HG02981 (cell line): ENCODE results near the gene AUTS2.
"Not testable (repeated sequence)": the region's sequence is repeated elsewhere in the genome, so short reads cannot be mapped to it uniquely, and the experiment has no call there.

Experiments used
- ATAC-seq: cut with Tn5 transposase; IDR thresholded peaks from one replicate; pipeline ENCODE4 v1.9.1; 2021; ENCODE audit warnings: mild to moderate bottlenecking, moderate library complexity; ENCODE audit not compliant: unreplicated experiment

Gene AUTS2

GRCh38 chr7:70729553-70730157 lies 1131.4 kb downstream of the AUTS2 start:
- ATAC-seq = not testable (repeated sequence)

DNA sequence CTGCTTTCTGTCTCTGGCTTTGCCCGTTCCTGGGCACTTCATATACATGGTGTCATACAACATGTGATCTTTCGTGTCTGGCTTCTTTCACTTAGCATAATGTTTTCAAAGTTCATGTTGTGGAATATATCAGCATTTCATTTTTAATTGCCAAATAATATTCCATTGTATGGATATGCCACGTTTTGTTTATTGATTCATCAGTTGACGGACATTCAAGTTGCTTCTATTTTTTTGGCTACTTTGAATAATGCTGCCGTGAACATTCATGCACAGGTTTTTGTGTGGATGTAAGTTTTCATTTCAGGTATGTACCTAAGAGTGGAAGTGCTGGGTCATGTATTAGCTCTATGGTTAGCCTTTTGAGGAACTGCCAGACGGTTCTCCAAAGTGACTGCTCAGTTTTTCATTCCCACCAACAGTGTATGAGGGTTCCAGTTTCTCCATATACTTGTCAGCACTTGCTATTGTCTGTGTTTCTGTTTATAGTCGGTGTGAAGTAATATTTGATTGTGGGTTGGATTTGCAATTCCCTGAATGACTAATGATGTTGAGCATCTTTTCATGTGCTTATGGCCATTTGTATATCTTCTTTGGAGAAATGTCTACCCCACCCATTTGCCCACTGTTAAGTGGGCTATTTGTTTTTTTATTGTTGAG lies 1132.3 kb downstream of the AUTS2 start:
- no peak for ATAC-seq

- ATAC-seq = no peak
Measured at GRCh38 chr7:70733090-70733489, 1134.8 kb downstream of the AUTS2 start.

GRCh38 chr7:70734411-70734810 lies 1136.1 kb downstream of the AUTS2 start:
- ATAC-seq = no peak

DNA sequence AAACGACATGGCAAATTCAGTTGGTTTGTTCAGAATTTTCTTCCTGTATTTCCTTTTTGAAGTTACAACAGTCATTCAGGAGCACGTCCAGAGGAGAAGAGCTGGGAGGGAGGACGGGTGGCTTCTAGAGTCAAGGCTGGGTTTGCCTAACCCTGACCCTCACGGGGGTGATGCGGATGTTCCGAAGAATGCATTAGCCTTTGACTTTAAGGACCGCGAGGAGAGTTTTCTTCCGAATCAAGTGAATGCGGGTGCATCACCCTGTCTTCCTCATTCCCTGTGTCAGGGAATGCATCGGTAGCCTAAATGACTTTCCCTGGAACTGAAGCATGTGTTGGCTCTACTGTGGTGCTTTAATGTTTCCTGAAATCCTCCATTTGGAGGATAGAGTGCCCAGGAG lies 1137.0 kb downstream of the AUTS2 start:
- no peak for ATAC-seq

DNA sequence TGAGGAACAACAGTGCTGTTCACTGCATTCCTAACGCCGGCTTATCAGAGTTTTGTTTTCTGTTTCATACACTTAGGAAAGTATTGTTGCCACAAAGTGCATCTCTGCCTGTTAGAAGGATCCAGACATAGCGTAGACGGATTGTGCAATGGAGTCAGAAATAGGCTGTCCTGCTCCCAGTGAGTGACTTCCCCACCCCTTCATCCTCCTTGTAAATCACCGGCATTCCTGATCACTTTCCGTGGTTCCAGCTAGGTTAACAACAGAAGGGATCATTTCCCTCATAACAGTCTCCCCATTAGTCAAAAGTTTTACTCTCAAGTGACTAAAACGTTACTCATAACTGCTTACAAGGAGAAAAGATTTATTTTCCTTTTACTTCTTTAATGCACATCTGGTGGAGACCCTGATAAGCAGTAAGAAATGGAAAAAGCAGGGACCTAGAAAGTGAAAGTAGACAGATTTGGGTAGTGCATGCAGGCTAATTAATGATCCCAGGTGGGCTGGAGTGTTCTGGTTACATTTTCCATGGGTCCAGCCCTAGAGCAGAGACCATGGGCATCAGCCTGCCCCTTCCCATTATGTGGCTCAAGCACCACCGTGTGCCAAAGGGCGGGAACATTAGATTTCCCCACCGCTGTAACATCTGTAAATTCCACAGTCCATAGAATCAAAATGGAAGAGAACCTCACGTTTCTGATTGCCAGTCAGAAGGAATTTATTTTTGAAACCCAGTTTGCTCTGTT lies 1138.6 kb downstream of the AUTS2 start:
- ATAC-seq = no peak

DNA sequence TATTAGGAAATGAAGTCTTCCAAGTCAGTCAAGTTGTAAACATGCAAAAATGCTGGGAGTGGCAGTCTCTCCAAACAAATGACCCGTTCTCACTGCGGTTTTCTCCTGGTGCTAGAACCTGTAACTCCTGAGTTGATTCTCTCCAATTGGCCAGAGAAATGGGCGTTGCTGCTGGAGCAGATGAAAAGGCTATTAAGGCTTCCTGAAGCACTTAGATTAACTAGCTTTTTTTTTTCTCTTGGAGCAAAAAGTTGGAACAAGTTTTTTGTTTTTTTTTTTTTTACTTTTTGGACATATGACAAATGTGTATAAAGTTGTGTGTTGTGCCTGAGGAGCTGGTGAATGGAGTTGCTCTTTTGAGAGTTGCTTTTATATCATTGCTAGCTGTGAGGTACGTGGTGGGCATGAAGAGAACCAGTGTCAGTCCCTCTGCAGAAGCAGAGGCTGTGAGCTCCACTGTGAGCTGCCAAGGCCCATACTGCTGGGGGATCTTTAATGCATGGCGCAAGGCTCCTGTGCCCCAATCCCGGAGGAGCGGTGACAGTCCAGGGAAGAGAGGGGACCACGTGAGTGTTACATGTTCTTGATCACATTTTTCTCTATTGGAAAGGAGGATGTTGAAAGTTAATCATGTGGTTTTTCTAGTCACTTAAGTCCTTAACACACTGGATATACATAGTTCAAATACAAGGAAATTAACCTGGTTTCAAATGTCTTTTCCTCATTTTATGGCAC lies 1140.0 kb downstream of the AUTS2 start:
- ATAC-seq = no peak

DNA sequence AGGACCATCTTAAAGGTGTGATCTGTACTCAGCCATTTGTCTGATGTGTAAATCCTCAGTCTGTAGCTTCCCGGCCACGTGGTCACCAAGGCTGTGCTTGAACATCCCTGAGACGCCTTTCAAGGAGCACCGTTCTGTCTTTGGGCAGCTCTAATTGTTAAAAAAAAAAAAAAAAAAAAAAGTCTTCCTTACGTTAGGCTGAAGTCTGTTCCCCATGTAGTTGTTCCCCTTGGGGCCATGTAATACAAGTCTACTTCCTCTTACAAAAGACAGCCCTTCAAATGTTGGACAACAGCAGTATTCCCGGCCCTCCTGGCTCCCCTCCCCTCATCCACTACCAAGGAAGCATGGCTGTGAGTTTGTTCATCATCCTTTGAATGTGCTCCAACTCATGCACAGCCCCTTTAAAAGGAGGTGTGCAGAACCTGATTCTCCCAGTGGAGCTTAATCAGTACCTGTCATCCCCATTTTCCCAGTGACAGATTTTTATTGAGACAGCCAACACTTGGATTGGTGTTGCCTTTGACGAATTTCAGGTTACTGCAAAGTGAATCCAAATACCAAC lies 1141.5 kb downstream of the AUTS2 start:
- no peak for ATAC-seq

DNA sequence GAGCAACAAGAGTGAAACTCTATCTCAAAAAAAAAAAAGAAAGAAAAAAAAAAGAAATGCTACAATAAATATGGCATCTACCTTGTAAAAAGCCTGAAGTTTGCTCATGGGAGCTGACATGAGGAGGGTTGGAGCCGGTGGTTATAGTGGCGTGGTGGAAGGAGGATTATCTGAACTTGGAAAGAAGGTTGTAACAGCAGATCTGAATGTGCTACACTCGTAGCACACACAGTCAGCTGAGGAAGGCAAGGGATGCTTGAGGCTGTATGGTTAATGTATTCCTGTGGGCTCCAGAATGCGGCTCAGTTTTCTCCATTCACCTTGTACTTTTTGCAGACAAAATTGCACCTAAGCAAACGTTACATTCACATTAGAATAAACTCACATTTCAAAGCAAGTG lies 1143.4 kb downstream of the AUTS2 start:
- ATAC-seq = no peak

GRCh38 chr7:70743531-70744325 lies 1145.5 kb downstream of the AUTS2 start:
- no peak for ATAC-seq

- no peak for ATAC-seq
Measured at GRCh38 chr7:70744492-70744891, 1146.2 kb downstream of the AUTS2 start.

- ATAC-seq = no peak
Measured at GRCh38 chr7:70749831-70750230, 1151.6 kb downstream of the AUTS2 start.

DNA sequence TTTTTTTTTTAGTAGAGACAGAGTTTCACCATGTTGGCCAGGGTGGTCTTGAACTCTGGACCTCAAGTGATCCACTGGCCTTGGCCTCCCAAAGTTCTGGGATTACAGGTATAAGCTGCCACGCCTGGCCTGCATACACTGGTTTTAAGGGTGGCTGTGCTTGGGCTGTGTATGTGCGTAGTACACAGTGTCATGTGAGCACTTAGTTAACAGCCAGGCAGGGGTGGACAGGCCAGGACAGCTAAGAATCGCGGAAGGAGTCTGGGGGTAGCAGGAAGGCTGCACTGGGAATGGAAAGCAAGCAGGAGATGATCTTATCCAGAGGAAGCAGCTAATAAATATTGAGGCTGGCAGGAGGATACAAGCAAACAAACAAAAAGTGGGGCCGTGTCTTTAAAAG lies 1153.6 kb downstream of the AUTS2 start:
- no peak for ATAC-seq

DNA sequence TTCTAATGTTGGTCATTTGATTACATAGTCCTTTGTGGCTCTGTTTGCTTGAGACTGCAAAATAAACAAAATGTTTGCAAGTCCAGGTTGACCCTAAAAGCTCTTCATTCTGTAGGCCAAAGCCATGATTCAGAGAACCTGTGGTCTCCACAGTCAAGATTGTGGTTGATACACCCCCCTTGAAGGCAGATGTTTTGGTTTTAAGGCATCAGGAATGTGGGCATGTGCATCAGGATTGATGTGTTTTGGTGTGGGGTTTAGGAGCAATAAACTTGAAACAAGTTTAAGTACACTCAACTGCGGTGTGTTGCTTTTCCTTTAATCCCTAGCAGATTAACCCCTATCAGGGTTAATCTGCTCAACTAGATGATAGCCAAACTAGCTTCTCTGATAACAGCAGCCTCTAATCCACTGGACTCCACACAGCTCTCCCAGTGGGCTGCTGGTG lies 1154.5 kb downstream of the AUTS2 start:
- no peak for ATAC-seq

GRCh38 chr7:70756789-70757188 lies 1158.5 kb downstream of the AUTS2 start:
- no peak for ATAC-seq

GRCh38 chr7:70758646-70759045 lies 1160.4 kb downstream of the AUTS2 start:
- no peak for ATAC-seq

- no peak for ATAC-seq
Measured at GRCh38 chr7:70759674-70760073, 1161.4 kb downstream of the AUTS2 start.

- no peak for ATAC-seq
Measured at GRCh38 chr7:70761711-70762328, 1163.5 kb downstream of the AUTS2 start.

- no peak for ATAC-seq
Measured at GRCh38 chr7:70762696-70763095, 1164.4 kb downstream of the AUTS2 start.
